ENCODE data around the gene UQCRC1.

The UQCRC1 gene

DNA sequence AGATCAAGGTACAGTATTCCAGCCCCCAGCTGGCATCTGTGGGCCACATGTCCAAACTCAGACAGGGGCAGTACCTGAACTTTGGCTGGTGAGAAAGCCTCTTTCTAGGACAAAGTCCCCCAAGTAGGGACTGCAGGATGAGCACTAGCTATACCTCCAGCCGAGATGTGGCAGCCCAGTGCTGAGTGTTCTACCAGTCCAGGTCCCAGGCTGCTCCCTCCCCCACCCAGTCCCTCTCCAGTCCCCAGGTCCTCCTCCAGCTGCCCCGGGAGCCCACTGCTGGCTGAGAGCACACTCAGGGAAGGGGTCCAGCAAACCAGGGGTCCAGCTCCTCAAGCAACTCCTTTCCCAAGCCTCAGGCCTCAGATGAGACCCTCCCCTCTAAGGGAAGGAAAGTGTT lies 24.3 kb upstream of the UQCRC1 start:
- DNase-seq (ENCODE audit: low read depth in 2 of 2): no peak

GRCh38 chr3:48633256-48633655 lies 23.8 kb upstream of the UQCRC1 start:
- DNase-seq (ENCODE audit: low read depth in 2 of 2): no peak

- DNase-seq (ENCODE audit: low read depth in 2 of 2): no peak
These were observed 22.3 kb upstream of the UQCRC1 start for GRCh38 chr3:48631516-48632448.

DNA sequence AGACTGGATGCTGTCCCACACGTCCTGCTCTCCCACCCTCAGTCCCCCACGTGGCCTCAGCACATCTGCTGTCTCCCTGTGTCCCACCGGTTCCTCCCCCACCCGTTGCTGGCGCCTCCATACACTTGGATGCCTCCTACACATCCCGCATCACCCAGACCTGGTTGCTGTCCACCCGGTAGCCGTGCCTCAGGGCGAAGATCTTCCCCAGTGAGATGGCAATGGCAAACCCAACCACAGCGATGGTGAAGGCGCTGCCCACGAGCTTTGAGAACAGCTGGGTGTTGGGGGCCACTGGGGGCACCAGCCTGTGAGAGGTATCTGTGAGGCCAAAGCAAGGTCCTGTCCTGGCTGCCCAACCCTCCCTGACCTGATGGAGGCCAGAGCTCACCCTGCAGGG lies 21.4 kb upstream of the UQCRC1 start:
- no peak for DNase-seq (ENCODE audit: low read depth in 2 of 2)

GRCh38 chr3:48630407-48630806 lies 21.0 kb upstream of the UQCRC1 start:
- no peak for DNase-seq (ENCODE audit: low read depth in 2 of 2)

DNA sequence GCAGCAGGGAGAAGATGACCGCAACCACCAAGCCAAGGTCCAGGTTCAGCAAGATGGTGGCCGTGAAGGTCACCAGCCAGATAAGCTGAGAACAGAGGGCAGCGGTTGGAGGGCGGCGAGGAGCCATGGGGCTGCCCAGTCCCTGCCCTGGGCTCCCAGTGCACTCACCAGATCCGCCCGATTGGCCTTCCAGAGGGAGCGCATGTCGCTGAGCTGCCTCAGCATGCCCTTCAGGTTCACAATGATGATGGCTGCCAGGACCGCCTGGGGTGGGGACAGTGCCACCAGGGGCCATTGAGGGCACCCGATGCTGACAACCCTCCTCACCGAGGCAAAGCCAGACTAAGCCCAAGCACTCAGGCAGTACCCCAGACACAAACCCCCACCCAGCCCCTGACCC lies 20.4 kb upstream of the UQCRC1 start:
- DNase-seq (ENCODE audit: low read depth in 2 of 2): no peak

- no peak for DNase-seq (ENCODE audit: low read depth in 2 of 2)
These were observed 19.0 kb upstream of the UQCRC1 start for GRCh38 chr3:48628277-48629017.

DNA sequence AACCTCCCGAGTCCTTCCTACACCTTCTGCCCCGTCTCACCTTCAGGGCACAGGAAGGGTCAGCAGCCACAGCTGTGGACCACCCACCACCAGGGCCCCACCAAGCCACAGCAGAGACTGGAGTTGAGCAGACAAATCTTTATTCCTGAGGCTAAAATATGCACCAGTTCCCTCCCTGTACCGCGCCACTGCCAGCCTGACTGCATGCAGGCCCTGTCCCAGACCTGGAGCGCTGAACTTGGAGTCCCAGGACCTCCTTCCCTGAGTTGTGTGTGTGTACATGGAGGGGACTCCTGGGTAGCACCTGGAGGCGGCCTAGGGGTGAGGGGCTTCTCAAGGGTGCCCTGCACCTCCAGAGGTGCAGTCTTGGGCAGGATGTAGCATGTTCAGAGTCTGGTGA lies 16.2 kb upstream of the UQCRC1 start:
- no peak for DNase-seq (ENCODE audit: low read depth in 2 of 2)

GRCh38 chr3:48624767-48625166 lies 15.3 kb upstream of the UQCRC1 start:
- no peak for DNase-seq (ENCODE audit: low read depth in 2 of 2)

DNA sequence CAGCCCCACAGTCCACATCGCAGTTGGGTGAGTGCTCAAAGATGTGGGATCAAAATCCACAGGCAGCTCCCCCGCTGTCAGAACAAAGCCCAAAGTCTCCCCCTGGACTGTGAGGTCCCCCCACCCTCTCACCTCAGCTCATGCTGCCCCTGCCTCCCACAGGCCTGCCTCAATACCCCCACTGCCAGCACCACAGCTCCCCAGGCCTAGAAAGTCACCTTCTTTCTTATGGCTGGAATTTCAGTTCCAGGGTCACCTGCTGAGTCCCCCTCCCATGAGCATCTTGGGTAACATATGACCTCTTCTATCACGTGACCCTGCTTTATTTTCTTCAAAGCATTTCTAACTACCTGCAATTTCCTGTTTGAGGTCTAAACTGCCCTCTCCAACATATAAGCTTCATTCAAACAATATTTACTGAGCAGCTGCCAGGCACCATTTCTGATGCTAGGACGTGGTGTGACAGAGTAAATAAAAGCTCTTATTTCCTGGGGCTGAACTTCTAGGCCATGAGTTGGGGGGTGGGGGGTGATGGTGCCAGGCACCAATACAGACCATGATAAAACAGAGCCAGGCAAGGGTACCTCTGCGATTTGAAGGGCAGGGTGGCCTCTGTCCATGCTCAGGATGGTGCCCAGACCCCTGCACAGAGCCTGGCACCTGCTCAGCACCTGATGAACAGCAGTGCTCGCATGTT lies 14.6 kb upstream of the UQCRC1 start:
- no peak for DNase-seq (ENCODE audit: low read depth in 2 of 2)

DNA sequence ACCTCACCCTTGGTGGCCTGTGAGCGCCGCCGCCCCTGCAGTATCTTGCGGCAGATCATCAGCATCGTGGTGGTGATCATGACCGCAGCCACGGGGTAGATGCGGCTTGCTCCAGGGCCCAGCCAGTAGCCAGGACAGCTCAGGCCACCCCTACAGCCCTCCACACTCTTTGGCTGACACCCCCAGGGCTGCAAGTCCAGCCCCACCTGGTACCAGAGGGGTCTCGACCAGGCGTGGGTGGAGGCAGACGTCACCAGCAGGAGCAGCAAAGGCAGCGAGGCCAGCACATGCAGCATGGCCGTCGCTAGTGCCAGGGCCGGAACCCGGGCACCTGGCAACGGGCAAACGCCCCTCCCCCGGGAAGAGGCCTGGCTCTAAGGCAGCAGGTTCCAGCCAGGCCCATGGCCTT lies 12.0 kb upstream of the UQCRC1 start, which contains the start of gene TMEM89:
TMEM89 (minus strand) TSS at position 309 of the 409 bp plus-strand sequence; CDS start at position 296, 13 bp downstream.
- no peak for DNase-seq (ENCODE audit: low read depth in 2 of 2)

DNA sequence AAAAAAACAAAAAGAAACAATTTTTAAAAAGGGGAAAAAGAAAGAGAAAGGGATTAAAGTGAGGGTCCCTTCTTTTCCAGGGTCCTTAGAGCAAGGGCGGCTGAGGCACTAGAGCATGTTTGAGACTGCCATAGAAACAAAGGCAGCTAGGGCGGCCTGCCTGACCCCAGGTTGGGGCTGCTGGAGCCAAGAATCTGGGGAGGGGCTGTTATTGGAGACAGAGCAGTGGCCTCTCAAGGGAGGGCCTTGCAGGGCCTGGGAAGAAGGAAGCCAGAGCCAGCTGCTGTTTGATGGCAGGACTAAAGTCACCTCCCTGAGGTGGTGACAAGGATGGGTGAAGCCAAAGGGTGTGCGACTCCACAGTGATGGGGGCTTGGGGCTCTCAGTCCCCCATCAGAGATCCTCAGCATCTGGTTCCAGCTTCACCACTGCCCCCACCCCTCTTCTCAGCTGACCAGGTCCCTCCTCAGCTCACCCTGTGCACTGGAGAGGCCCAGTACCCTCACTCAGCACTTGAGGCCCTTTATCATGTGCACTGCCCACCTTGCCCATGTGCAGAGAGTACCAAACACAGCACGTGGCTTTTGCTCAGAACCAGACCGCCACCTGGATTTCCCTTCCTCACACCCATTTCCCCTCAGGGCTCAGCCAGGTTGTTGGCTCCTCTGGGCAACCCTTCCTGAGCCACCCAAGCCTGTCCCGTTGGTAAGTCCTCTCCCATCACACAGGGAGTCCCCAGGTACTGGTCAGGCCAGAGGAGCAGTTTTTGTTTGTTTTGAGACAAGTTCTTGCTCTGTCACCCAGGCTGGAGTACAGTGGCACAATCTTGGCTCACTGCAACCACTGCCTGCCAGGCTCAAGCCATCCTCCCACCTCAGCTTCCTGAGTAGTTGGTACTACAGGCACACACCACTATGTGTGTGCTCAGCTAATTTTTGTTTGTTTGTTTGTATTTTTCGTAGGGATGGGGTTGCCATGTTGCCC lies 10.4 kb upstream of the UQCRC1 start:
- DNase-seq (ENCODE audit: low read depth in 2 of 2): no peak

DNA sequence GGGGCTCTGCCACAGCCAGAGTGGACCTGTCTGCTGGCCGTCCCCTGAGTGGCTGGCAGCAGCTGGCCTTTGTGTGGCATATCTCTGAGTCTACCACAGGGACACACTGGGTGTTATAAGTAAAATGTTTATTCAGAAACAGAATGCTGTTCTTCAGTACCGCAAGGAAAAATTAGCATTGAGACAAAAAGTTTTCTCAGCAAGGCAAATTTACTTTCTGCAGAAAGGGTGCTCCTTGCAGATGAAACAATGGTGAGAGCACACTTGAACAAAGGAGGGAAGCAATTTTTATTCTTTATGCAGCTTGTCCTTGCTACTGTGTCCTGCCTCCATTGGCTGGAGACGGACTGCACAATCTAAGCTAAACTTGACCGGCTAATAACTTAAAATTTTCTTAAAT lies 8.1 kb upstream of the UQCRC1 start:
- DNase-seq (ENCODE audit: low read depth in 2 of 2): no peak

- DNase-seq (ENCODE audit: low read depth in 2 of 2): no peak
These were observed 4.6 kb upstream of the UQCRC1 start for GRCh38 chr3:48614044-48614443.

- DNase-seq (ENCODE audit: low read depth in 2 of 2): no peak
These were observed 2.9 kb upstream of the UQCRC1 start for GRCh38 chr3:48612309-48612708.

GRCh38 chr3:48607519-48607918 lies 1.9 kb downstream of the UQCRC1 start:
- peak in 1 of 2 donors; percentile 26 for DNase-seq (ENCODE audit: low read depth in 2 of 2)

DNA sequence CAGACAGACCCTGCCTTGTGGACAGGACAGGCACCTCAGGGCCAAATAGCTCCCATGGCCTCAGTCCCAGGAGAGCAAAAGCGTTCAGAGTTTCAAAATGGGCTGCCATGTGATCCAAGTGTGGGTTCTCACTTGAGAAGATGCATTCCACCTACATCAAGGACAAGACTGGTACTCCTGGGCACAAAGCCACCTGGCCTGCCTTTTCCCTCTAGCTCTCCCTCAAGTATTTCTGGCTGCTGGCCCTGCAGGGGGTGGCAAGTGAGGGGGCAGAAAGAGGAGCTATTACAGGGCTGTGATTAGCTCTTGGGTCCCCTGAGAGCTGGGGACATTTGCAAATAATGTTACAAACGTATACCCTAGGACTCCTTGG lies 7.8 kb downstream of the UQCRC1 start:
- DNase-seq (ENCODE audit: low read depth in 2 of 2): no peak

DNA sequence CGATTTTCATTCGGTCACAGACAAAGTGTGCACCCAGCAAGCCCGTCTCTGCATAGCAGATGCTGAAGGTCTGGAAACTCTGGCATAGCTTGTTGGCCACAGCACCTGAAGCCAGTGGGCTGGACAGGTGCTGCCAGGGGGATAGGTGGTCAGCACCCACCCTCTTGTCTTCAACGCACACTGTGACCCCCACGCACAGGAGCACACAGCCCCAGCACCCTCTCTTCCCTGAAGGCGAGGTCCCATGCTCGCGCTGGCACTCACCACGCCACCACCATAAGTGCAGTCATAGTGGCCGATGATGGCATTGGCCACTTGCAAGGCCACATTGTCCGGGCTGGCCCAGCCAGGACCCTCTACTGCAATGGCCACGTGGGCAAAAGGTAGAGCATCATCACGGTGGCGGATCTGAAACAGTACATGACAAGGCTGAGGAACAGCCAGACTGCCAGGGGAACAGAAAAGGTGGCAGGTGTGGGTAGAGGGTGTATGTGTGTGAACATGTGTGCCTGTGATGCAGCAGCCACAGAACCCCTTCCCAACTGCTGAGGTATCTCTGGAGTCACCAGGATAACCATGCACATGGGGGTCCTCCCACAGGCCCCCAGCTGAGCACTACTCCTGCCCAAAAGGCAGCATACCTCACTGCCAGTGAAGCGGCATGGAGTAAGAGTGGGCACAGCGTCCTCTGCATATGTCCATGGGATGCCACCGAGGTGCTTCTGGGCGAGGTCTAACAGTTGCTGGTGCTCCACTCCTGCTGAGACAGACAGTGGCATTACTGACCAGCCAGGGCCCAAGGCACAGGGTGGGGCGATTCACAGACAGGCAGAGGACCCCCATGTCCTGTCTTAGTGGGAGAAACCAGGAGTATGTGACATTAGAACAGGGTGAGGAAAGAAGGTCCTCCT lies 8.5 kb downstream of the UQCRC1 start:
- DNase-seq (ENCODE audit: low read depth in 2 of 2): no peak

DNA sequence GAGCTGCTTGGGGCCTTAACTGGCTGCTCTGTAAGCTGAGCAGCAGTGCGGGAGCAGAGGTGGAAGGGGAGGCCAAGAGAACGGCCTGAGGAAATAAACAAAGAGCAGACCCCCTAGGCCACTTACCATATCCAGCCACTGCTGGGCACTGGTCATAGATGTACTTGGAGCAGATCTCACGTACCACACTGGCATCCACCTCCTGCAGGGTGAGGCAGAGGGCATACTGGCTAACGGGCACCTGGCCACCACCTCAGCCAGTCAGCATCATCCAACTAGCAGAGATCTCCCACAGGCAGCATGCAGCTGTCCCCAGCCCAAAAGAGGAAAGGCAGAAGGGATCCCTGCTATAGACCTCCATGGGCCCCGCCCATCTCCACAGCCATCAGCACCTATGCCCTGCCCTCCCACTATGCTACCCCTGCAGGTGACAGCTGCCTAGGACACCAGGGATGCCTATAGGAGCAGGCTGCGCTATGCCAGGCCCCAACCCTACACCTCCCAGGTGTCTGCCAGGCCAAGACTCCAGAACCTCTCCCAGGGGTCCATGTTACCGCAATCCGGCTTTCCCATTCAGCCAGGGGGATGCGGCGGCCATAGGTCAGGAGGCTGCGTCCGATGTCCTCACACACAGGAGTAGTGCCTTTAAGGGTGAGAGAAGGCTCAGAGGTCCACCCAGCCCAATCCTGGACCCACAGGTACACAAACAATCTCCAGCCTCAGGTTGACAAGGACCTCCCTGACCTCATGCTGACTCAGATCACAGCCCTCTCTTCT lies 9.7 kb downstream of the UQCRC1 start:
- no peak for DNase-seq (ENCODE audit: low read depth in 2 of 2)

Data from stimulated activated CD4-positive, alpha-beta T cell treated with anti-CD3 and anti-CD28 coated beads, Interleukin-4, amount 100 ng/mL, for 48 hours (primary cell).